Measurements from ENCODE around the gene CNPY4.
A peak's percentile ranks its signal among the peaks of the same experiment; 100 is the strongest.

Gene CNPY4

GRCh38 chr7:100148559-100149328 is 29.3 kb downstream of the CNPY4 start, which contains the start of gene LAMTOR4:
Gene LAMTOR4, plus strand, starts transcription at chr7:100148918. Its CDS starts 55 bp downstream, at chr7:100148973.
- DNase-seq (ENCODE audit: low spot score) = peak; percentile 99

GRCh38 chr7:100152404-100152803 is 33.0 kb downstream of the CNPY4 start:
- no peak for DNase-seq (ENCODE audit: low spot score)

GRCh38 chr7:100152937-100153666 is 33.7 kb downstream of the CNPY4 start:
- DNase-seq (ENCODE audit: low spot score) = no peak

GRCh38 chr7:100153708-100154535 is 34.5 kb downstream of the CNPY4 start:
- DNase-seq (ENCODE audit: low spot score) = no peak

- DNase-seq (ENCODE audit: low spot score) = no peak
These were observed 35.4 kb downstream of the CNPY4 start for GRCh38 chr7:100154651-100155491.

GRCh38 chr7:100155553-100156317 is 36.3 kb downstream of the CNPY4 start:
- DNase-seq (ENCODE audit: low spot score) = no peak

GRCh38 chr7:100156331-100157068 is 37.1 kb downstream of the CNPY4 start:
- DNase-seq (ENCODE audit: low spot score) = no peak

GRCh38 chr7:100157069-100157333 is 37.6 kb downstream of the CNPY4 start:
- DNase-seq (ENCODE audit: low spot score) = no peak

- DNase-seq (ENCODE audit: low spot score) = peak; percentile 48
These were observed 38.1 kb downstream of the CNPY4 start for GRCh38 chr7:100157334-100158228.

GRCh38 chr7:100158229-100159098 is 39.0 kb downstream of the CNPY4 start, which contains the start of gene TRAPPC14:
Gene TRAPPC14, minus strand, starts transcription at chr7:100158723. Its CDS starts 224 bp downstream, at chr7:100158499.
- peak; percentile 99 for DNase-seq (ENCODE audit: low spot score)

- DNase-seq (ENCODE audit: low spot score) = no peak
These were observed 39.7 kb downstream of the CNPY4 start for GRCh38 chr7:100159099-100159623.

- DNase-seq (ENCODE audit: low spot score) = no peak
These were observed 40.6 kb downstream of the CNPY4 start for GRCh38 chr7:100160067-100160466.

- no peak for DNase-seq (ENCODE audit: low spot score)
These were observed 43.6 kb downstream of the CNPY4 start for GRCh38 chr7:100163006-100163531.

GRCh38 chr7:100163871-100164270 is 44.4 kb downstream of the CNPY4 start:
- no peak for DNase-seq (ENCODE audit: low spot score)

- DNase-seq (ENCODE audit: low spot score) = no peak
These were observed 47.0 kb downstream of the CNPY4 start for GRCh38 chr7:100166317-100166940.

GRCh38 chr7:100166970-100167911 is 47.8 kb downstream of the CNPY4 start:
- DNase-seq (ENCODE audit: low spot score) = no peak
